OCI-LY1 (cell line): ENCODE results near the gene CARD11.
A peak's percentile ranks its signal among the peaks of the same experiment; 100 is the strongest.

Experiments used
- H2AFZ ChIP-seq: fragments of 200-600 bp; sonication (generic), shearing (Covaris generic); 2 replicates; pipeline ENCODE4 v1.6.0; 2014; ENCODE audit warnings: antibody characterized with exemption, mild to moderate bottlenecking, low read length
- H3F3A ChIP-seq: fragments of 200-600 bp; sonication (generic), shearing (Covaris generic); 2 replicates; pipeline ENCODE4 v1.6.0; 2014; ENCODE audit warnings: mild to moderate bottlenecking, antibody characterized with exemption, low read length, moderate library complexity; ENCODE audit not compliant: insufficient read depth
- H3K27ac ChIP-seq: fragments of 200-600 bp; sonication (generic); 2 replicates; pipeline ENCODE4 v1.5.1; 2014; ENCODE audit warnings: low read length, mixed run types, mild to moderate bottlenecking, low read depth; ENCODE audit not compliant: poor library complexity, severe bottlenecking
- H3K27me3 ChIP-seq: fragments of 200-600 bp; sonication (generic); 2 replicates; pipeline ENCODE4 v1.6.0; 2014; ENCODE audit warnings: antibody characterized with exemption, mild to moderate bottlenecking, low read length, moderate library complexity; ENCODE audit not compliant: insufficient read depth
- H3K36me3 ChIP-seq: fragments of 200-600 bp; sonication (generic); 2 replicates; pipeline ENCODE4 v1.6.1; 2014; ENCODE audit warnings: mild to moderate bottlenecking, antibody characterized with exemption, low read length, moderate library complexity, mixed read lengths; ENCODE audit not compliant: insufficient read depth
- H3K4me1 ChIP-seq: fragments of 200-600 bp; sonication (generic); 2 replicates; pipeline ENCODE4 v1.5.1; 2014; ENCODE audit warnings: mild to moderate bottlenecking, low read length, moderate library complexity; ENCODE audit not compliant: insufficient read depth, severe bottlenecking
- H3K4me2 ChIP-seq: fragments of 200-600 bp; sonication (generic), shearing (Covaris generic); 2 replicates; pipeline ENCODE4 v1.6.1; 2014; ENCODE audit warnings: low read length
- H3K4me3 ChIP-seq: fragments of 200-600 bp; sonication (generic); 2 replicates; pipeline ENCODE4 v1.5.1; 2014; ENCODE audit warnings: low read length, low read depth, mild to moderate bottlenecking, mixed read lengths; ENCODE audit not compliant: poor library complexity, severe bottlenecking
- H3K79me2 ChIP-seq: fragments of 200-600 bp; shearing (Covaris generic); 2 replicates; pipeline ENCODE4 v1.6.1; 2016; ENCODE audit warnings: mixed run types, low read length, mixed read lengths; ENCODE audit not compliant: insufficient read depth
- H3K9ac ChIP-seq: fragments of 200-600 bp; sonication (generic), shearing (Covaris generic); 2 replicates; pipeline ENCODE4 v1.6.1; 2014; ENCODE audit warnings: mild to moderate bottlenecking, low read length, mixed read lengths
- H3K9me2 ChIP-seq: fragments of 200-600 bp; sonication (generic), shearing (Covaris generic); 2 replicates; pipeline ENCODE4 v1.6.1; 2014; ENCODE audit warnings: low read depth, mild to moderate bottlenecking, low read length, mixed read lengths
- H3K9me3 ChIP-seq: fragments of 200-600 bp; shearing (Covaris generic); 2 replicates; pipeline ENCODE4 v1.6.1; 2014; ENCODE audit warnings: low read length, mixed read lengths
- H4K20me1 ChIP-seq: fragments of 200-600 bp; sonication (generic), shearing (Covaris generic); 2 replicates; pipeline ENCODE4 v1.6.0; 2016; ENCODE audit warnings: mild to moderate bottlenecking, low read length; ENCODE audit not compliant: insufficient read depth
- EZH2 ChIP-seq: fragments of 200-600 bp; sonication (generic), shearing (Covaris generic); IDR thresholded peaks from 2 replicates; pipeline ENCODE4 v1.8.0; 2017; ENCODE audit warnings: borderline replicate concordance, mixed run types, mild to moderate bottlenecking, antibody characterized with exemption, low read length, moderate library complexity, mixed read lengths
- TF ChIP-seq, protein P1 (sequence below): fragments of 200-600 bp; sonication (generic), shearing (Covaris generic); IDR thresholded peaks from 2 replicates; pipeline ENCODE4 v1.5.1; 2017; ENCODE audit warnings: mild to moderate bottlenecking, antibody characterized with exemption, low read length, moderate library complexity, mixed read lengths

Gene CARD11

DNA sequence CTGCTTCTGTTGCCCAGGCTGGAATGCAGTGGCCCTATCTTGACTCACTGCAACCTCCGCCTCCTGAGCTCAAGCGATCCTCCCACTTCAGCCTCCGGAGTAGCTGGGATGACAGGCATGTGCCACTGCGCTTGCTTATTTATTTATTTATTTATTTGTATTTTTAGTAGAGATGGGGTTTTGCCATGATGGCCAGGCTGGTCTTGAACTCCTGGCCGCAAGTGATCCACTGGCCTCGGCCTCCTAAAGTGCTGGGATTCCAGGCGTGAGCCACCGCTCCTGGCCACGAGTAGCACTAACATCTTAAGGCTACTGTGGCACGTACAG, 70.9 kb downstream of the CARD11 start:
- no peak overlapping the region for H3K9ac ChIP-seq
- no peaks in the 10 kb centered on the region for H3K9me2 ChIP-seq
- TF ChIP-seq EZH2, result no peak
- TF ChIP-seq, protein P1, sequence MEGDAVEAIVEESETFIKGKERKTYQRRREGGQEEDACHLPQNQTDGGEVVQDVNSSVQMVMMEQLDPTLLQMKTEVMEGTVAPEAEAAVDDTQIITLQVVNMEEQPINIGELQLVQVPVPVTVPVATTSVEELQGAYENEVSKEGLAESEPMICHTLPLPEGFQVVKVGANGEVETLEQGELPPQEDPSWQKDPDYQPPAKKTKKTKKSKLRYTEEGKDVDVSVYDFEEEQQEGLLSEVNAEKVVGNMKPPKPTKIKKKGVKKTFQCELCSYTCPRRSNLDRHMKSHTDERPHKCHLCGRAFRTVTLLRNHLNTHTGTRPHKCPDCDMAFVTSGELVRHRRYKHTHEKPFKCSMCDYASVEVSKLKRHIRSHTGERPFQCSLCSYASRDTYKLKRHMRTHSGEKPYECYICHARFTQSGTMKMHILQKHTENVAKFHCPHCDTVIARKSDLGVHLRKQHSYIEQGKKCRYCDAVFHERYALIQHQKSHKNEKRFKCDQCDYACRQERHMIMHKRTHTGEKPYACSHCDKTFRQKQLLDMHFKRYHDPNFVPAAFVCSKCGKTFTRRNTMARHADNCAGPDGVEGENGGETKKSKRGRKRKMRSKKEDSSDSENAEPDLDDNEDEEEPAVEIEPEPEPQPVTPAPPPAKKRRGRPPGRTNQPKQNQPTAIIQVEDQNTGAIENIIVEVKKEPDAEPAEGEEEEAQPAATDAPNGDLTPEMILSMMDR, result no peak
- no peaks in the 10 kb centered on the region for H3K27me3 ChIP-seq
- H2AFZ ChIP-seq, result no peak overlapping the region
- H3K79me2 ChIP-seq, result no peaks in the 10 kb centered on the region
- peak overlapping the region; percentile 49; the same call in 1 of the 2 replicates for H3K4me2 ChIP-seq
- H3K4me3 ChIP-seq, result no peak overlapping the region
- peaks cover 6% of the 10 kb centered on the region; the same call in 1 of the 2 replicates for H3K36me3 ChIP-seq
- no peaks in the 10 kb centered on the region for H4K20me1 ChIP-seq
- H3K4me1 ChIP-seq, result peaks cover 27% of the 10 kb centered on the region
- H3K9me3 ChIP-seq, result no peaks in the 10 kb centered on the region
- H3K27ac ChIP-seq, result peak overlapping the region; percentile 86
- H3F3A ChIP-seq, result no peaks in the 10 kb centered on the region

DNA sequence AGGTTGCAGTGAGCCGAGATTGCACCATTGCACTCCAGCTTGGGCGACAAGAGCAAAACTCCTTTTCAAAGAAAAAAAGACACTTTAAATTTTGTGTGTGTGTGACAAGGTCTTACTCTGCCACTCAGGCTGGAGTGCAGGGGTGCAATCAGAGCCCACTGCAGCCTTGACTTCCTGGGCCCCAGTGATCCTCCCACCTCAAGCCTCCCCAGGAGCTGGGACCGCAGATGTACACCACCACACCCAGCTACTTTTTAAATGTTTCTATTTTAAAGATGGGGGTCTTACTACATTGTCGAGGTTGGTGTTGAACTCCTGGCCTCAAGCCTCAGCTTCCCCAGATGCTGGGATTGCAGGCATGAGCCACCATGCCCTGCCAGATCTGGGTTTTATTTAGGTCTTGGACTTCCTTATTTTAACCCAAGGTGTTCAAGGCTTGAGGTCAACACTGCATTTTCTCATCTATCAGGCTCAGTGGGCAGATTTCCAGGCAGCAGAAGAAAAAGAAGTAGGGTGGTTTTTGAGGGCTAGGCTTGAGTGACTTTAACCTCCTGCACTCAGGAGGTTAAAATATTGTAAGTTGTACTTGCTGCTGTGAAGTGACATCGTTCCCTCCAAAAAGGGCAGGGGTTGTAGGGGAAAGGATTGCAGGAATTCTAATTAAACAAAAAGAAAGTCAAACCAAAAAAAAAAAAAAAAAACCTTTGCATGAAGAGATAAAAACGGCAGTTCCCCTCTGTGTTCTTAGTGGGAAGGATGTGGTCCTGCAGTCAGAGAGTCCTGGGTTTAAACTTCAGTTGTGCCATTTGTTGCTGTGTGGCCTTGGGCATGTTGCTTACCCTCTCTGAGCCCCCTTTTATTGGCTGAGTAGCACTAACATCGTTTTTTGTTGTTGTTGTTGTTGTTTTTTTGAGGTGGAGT, 71.5 kb downstream of the CARD11 start:
- H4K20me1 ChIP-seq, result no peaks in the 10 kb centered on the region
- H3K9ac ChIP-seq, result peak overlapping the region; percentile 14; the same call in 1 of the 2 replicates
- no peaks in the 10 kb centered on the region for H3K27me3 ChIP-seq
- H3K4me2 ChIP-seq, result peak overlapping the region; percentile 49; the same call in 1 of the 2 replicates
- H2AFZ ChIP-seq, result no peak overlapping the region
- H3K79me2 ChIP-seq, result no peaks in the 10 kb centered on the region
- no peaks in the 10 kb centered on the region for H3K9me2 ChIP-seq
- TF ChIP-seq EZH2, result no peak
- H3K9me3 ChIP-seq, result no peaks in the 10 kb centered on the region
- peak overlapping the region; percentile 86 for H3K27ac ChIP-seq
- H3K4me3 ChIP-seq, result no peak overlapping the region
- H3K36me3 ChIP-seq, result peaks cover 7% of the 10 kb centered on the region; the same call in 1 of the 2 replicates
- no peaks in the 10 kb centered on the region for H3F3A ChIP-seq
- H3K4me1 ChIP-seq, result peaks cover 22% of the 10 kb centered on the region

DNA sequence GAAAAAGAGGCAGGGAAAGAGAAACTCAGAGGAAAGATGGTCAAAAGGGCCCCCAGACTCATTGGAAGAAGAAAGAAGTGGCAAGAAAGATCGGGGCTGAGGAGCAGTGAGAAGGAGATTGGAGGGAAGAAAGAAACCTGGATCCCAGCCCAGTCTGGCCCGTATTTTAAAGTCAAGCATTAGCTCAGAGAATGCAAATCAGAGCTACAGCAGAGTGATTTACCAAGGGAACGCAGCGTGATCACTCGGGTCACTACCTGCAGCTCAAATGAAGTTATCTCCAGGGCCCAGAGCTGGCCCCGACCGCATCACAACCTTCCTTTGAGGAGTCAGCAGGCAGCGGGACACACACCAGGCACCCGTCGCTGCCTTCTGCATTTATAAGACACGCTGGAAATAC, 72.8 kb downstream of the CARD11 start:
- H2AFZ ChIP-seq, result no peak overlapping the region
- peaks cover 20% of the 10 kb centered on the region for H3K36me3 ChIP-seq
- no peak overlapping the region for H3K9ac ChIP-seq
- H3K4me1 ChIP-seq, result peaks cover 22% of the 10 kb centered on the region
- H4K20me1 ChIP-seq, result no peaks in the 10 kb centered on the region
- no peaks in the 10 kb centered on the region for H3K79me2 ChIP-seq
- H3K27ac ChIP-seq, result no peak overlapping the region
- H3K9me2 ChIP-seq, result no peaks in the 10 kb centered on the region
- TF ChIP-seq, protein P1, result no peak
- TF ChIP-seq EZH2, result no peak
- no peaks in the 10 kb centered on the region for H3F3A ChIP-seq
- no peak overlapping the region for H3K4me3 ChIP-seq
- no peak overlapping the region for H3K4me2 ChIP-seq
- H3K27me3 ChIP-seq, result no peaks in the 10 kb centered on the region
- peaks cover 5% of the 10 kb centered on the region for H3K9me3 ChIP-seq
